GM12878 (cell line): ENCODE data around the gene GRM7. TPM values are rescaled to one million over a fixed set of nuclear protein-coding genes. Genes with fewer than 3 reads are reported as not detected.
A peak's percentile ranks its signal among the peaks of the same experiment; 100 is the strongest.

ENCODE experiments used
- ATAC-seq: fragments of 200-7000 bp; cut with Tn5 transposase; 3 replicates; pipeline ENCODE4 v1.9.1; 2020; ENCODE audit warnings: mild to moderate bottlenecking, moderate library complexity
- BruUV-seq: library from RNA; stranded (reverse); fragments of 400-500 nt; replicated peaks from 2 replicates; lab custom pipeline; 2021; lab: Mats Ljungman, UMichigan
- CTCF ChIA-PET: fragments of 300-600 bp; sonication (Branson Sonifier 250); formaldehyde crosslinking; extraction: SDS; loops from one replicate; lab custom pipeline; 2021; ENCODE audit warnings: inconsistent platforms; lab: Yijun Ruan, JAX
- POLR2A ChIA-PET: fragments of 350-600 bp; formaldehyde crosslinking; extraction: SDS; loops from one replicate; lab custom pipeline; 2021; ENCODE audit warnings: inconsistent platforms; lab: Charles Lee
- RAD21 ChIA-PET: fragments of 300-600 bp; sonication (Branson Sonifier 250); formaldehyde crosslinking; loops from one replicate; lab custom pipeline; 2023; ENCODE audit warnings: antibody characterized with exemption; ENCODE audit not compliant: unreplicated experiment; lab: Charles Lee
- SMC1A ChIA-PET: fragments of 300-600 bp; sonication (Branson Sonifier 250); formaldehyde crosslinking; loops from one replicate; lab custom pipeline; 2023; ENCODE audit not compliant: unreplicated experiment, uncharacterized antibody; lab: Charles Lee
- DNase-seq: peaks from one replicate; pipeline ENCODE4 v3.0.0-alpha.2; 2011; ENCODE audit warnings: low read depth, low spot score
- FAIRE-seq: peaks from 3 replicates; lab custom pipeline; 2011; peaks lifted over from hg19 to GRCh38; lab: Jason Lieb, UNC
- H2AFZ ChIP-seq: 2 replicates; pipeline ENCODE4 v1.6.0; 2011; ENCODE audit warnings: low read depth, low read length, control low read depth; ENCODE audit not compliant: control insufficient read depth
- H3K27ac ChIP-seq: 2 replicates; pipeline ENCODE4 v1.5.1; 2011; ENCODE audit warnings: control low read depth; ENCODE audit not compliant: control insufficient read depth, insufficient read depth
- H3K27me3 ChIP-seq, 2 experiments: replicated peaks in 1 of 2; 2 replicates each; pipeline versions ENCODE4 v1.6.0 to v1.6.1; 2011; ENCODE audit warnings: low read length in 1 of 2; ENCODE audit not compliant: control insufficient read depth in 2 of 2, insufficient read depth in 2 of 2
- H3K36me3 ChIP-seq, 2 experiments: 2 replicates each; pipeline ENCODE4 v1.5.1; 2011; ENCODE audit warnings: low read length in 1 of 2; ENCODE audit not compliant: control insufficient read depth in 2 of 2, insufficient read depth in 2 of 2
- H3K4me1 ChIP-seq: 2 replicates; pipeline ENCODE4 v1.6.1; 2011; ENCODE audit warnings: mild to moderate bottlenecking, low read length, moderate library complexity, mixed read lengths; ENCODE audit not compliant: control insufficient read depth, insufficient read depth
- H3K4me2 ChIP-seq: 2 replicates; pipeline ENCODE4 v1.6.0; 2011; ENCODE audit warnings: control low read depth; ENCODE audit not compliant: control insufficient read depth, insufficient read depth
- H3K4me3 ChIP-seq: fragments of 200-600 bp; sonication (generic); 2 replicates; pipeline ENCODE4 v1.5.1; 2016
- H3K79me2 ChIP-seq: 2 replicates; pipeline ENCODE4 v1.6.0; 2011; ENCODE audit warnings: low read length; ENCODE audit not compliant: control insufficient read depth, insufficient read depth
- H3K9ac ChIP-seq: 2 replicates; pipeline ENCODE4 v1.8.0; 2011; ENCODE audit warnings: low read length, control low read depth, mixed read lengths; ENCODE audit not compliant: control insufficient read depth, insufficient read depth
- H3K9me3 ChIP-seq: replicated peaks from 3 replicates; pipeline ENCODE4 v1.5.1; 2011; ENCODE audit warnings: mild to moderate bottlenecking, low read length; ENCODE audit not compliant: control insufficient read depth, insufficient read depth
- H4K20me1 ChIP-seq: 2 replicates; pipeline ENCODE4 v1.6.0; 2011; ENCODE audit not compliant: control insufficient read depth, insufficient read depth
- BHLHE40 ChIP-seq, 2 experiments: fragments of 450-650 bp in 1 of 2; IDR thresholded peaks; 2 replicates each; pipeline ENCODE4 v1.6.1; 2011 to 2017; ENCODE audit warnings: low read depth in 2 of 2, borderline replicate concordance in 1 of 2, improper control_type of control experiment in 1 of 2, low read length in 1 of 2, mild to moderate bottlenecking in 1 of 2
- CBX3 ChIP-seq: fragments of 200-600 bp; sonication (generic); IDR thresholded peaks from 2 replicates; pipeline ENCODE4 v1.6.1; 2016; ENCODE audit warnings: low read depth, borderline replicate concordance
- CEBPB ChIP-seq, 2 experiments: fragments of 150-350 bp in 1 of 2; IDR thresholded peaks; 2 replicates each; pipeline ENCODE4 v1.6.1; 2012 to 2014; ENCODE audit warnings: low read depth in 2 of 2, low read length in 2 of 2, borderline replicate concordance in 1 of 2, inconsistent platforms in 1 of 2
- CHD2 ChIP-seq: IDR thresholded peaks from 2 replicates; pipeline ENCODE4 v1.6.1; 2011; ENCODE audit warnings: low read depth, low read length, improper control_type of control experiment, borderline replicate concordance
- DPF2 ChIP-seq: fragments of 450-650 bp; IDR thresholded peaks from 2 replicates; pipeline ENCODE4 v1.6.1; 2017; ENCODE audit warnings: mild to moderate bottlenecking
- GATAD2B ChIP-seq: fragments of 450-650 bp; conservative IDR thresholded peaks from 2 replicates; pipeline ENCODE4 v1.6.1; 2017; ENCODE audit warnings: low read depth, mild to moderate bottlenecking, moderate library complexity
- IKZF1 ChIP-seq: fragments of 450-650 bp; conservative IDR thresholded peaks from 2 replicates; pipeline ENCODE4 v1.6.1; 2017; ENCODE audit warnings: antibody characterized with exemption, mild to moderate bottlenecking
- IKZF2 ChIP-seq, 2 experiments: fragments of 450-650 bp; IDR thresholded peaks; 2 replicates each; pipeline ENCODE4 v1.6.1; 2017; ENCODE audit warnings: mild to moderate bottlenecking in 2 of 2, moderate library complexity in 2 of 2
- MAX ChIP-seq: IDR thresholded peaks from 2 replicates; pipeline ENCODE4 v1.6.1; 2012; ENCODE audit warnings: low read depth, low read length, improper control_type of control experiment
- MEF2B ChIP-seq: fragments of 450-650 bp; IDR thresholded peaks from 2 replicates; pipeline ENCODE4 v1.6.1; 2018; ENCODE audit warnings: mild to moderate bottlenecking, moderate library complexity; ENCODE audit not compliant: partially characterized antibody, poor library complexity, severe bottlenecking
- MTA2 ChIP-seq: fragments of 450-650 bp; IDR thresholded peaks from 2 replicates; pipeline ENCODE4 v1.6.1; 2016; ENCODE audit warnings: low read depth, mild to moderate bottlenecking, moderate library complexity
- MXI1 ChIP-seq: fragments of 150-350 bp; IDR thresholded peaks from 2 replicates; pipeline ENCODE4 v1.6.1; 2011; ENCODE audit warnings: low read depth, mild to moderate bottlenecking, inconsistent platforms, low read length, improper control_type of control experiment
- NFYB ChIP-seq: IDR thresholded peaks from 2 replicates; pipeline ENCODE4 v1.6.1; 2011; ENCODE audit warnings: low read depth, mild to moderate bottlenecking, low read length, improper control_type of control experiment, moderate library complexity; ENCODE audit not compliant: insufficient read depth
- NR2F1 ChIP-seq: fragments of 450-650 bp; conservative IDR thresholded peaks from 2 replicates; pipeline ENCODE4 v1.6.1; 2017; ENCODE audit warnings: mild to moderate bottlenecking
- POU2F2 ChIP-seq: IDR thresholded peaks from 3 replicates; pipeline ENCODE4 v1.6.1; 2011; ENCODE audit warnings: low read depth, mild to moderate bottlenecking, low read length, borderline replicate concordance
- RAD51 ChIP-seq: fragments of 450-650 bp; IDR thresholded peaks from 2 replicates; pipeline ENCODE4 v1.6.1; 2016; ENCODE audit warnings: moderate library complexity, mild to moderate bottlenecking, inconsistent platforms
- RELB ChIP-seq: fragments of 450-650 bp; IDR thresholded peaks from 2 replicates; pipeline ENCODE4 v1.6.1; 2017; ENCODE audit warnings: low read depth, mild to moderate bottlenecking, moderate library complexity
- RUNX3 ChIP-seq: IDR thresholded peaks from 2 replicates; pipeline ENCODE4 v1.6.1; 2012; ENCODE audit warnings: low read length, inconsistent platforms
- SMARCA5 ChIP-seq: fragments of 450-650 bp; IDR thresholded peaks from 2 replicates; pipeline ENCODE4 v1.6.1; 2017; ENCODE audit warnings: mild to moderate bottlenecking
- SPI1 ChIP-seq: IDR thresholded peaks from 2 replicates; pipeline ENCODE4 v1.6.1; 2011; ENCODE audit warnings: low read depth, mild to moderate bottlenecking, low read length, moderate library complexity, borderline replicate concordance; ENCODE audit not compliant: insufficient read depth
- TCF12 ChIP-seq: IDR thresholded peaks from 2 replicates; pipeline ENCODE4 v1.6.1; 2011; ENCODE audit warnings: low read depth, mild to moderate bottlenecking, low read length
- ZNF24 ChIP-seq: fragments of 450-650 bp; IDR thresholded peaks from 2 replicates; pipeline ENCODE4 v1.6.1; 2017; ENCODE audit warnings: antibody characterized with exemption, mild to moderate bottlenecking
- ZNF274 ChIP-seq: IDR thresholded peaks from one replicate; pipeline ENCODE4 v1.8.0; 2011; ENCODE audit not compliant: insufficient read length, insufficient read depth
- WGBS: methylation state at CpG from one replicate; pipeline ENCODE4 v1.1.6; 2016; ENCODE audit warnings: low lambda C conversion rate; ENCODE audit not compliant: insufficient replicate concordance, insufficient coverage; ENCODE audit errors: missing lambda C conversion rate; 5-methylcytosine and 5-hydroxymethylcytosine counted together
- in situ Hi-C: fragments of 300-500 bp; cut with MboI; formaldehyde crosslinking; loops from 9 replicates; pipeline ENCODE4 v1.14.3; 2018; ENCODE audit warnings: mixed read lengths
- intact Hi-C: fragments of 100-400 bp; cut with micrococcal nuclease; formaldehyde crosslinking; loops from one replicate; pipeline ENCODE4 v1.14.2; 2022; ENCODE audit not compliant: unreplicated experiment
- polyA plus RNA-seq, 11 experiments: library from polyadenylated mRNA; depleted of rRNA in 4 of 11; unstranded in 6 of 11; stranded (reverse) in 5 of 11; fragments of >200 nt; fragmentation: Nextera tagmentation in 4 of 11; fragmentation: Illumina TruSeq in 1 of 11; extraction: Ambion mirVana in 4 of 11; extraction: Trizol in 1 of 11; gene quantifications; 1 replicate in 1 of 11; 2 replicates in 10 of 11; pipeline versions ENCODE4 v1.2.1 to v1.2.3, GENCODE V29; 2011 to 2016; ENCODE audit warnings: inconsistent platforms in 2 of 11, missing spikeins in 2 of 11, low read depth in 1 of 11
- total RNA-seq, 4 experiments: library from RNA; depleted of rRNA in 3 of 4; stranded (reverse); fragments of >200 nt in 3 of 4; fragmentation: Illumina TruSeq in 1 of 4; extraction: Trizol in 1 of 4; gene quantifications; 2 replicates each; pipeline versions ENCODE4 v1.2.1 to v1.2.3, GENCODE V29; 2013 to 2021

The GRM7 gene
- total and polyA plus RNA-seq, 10 of the 15 experiments (the other 5 are each of a cell fraction or from before 2014, with no cell fraction given), result not detected

GRCh38 chr3:7203969-7204847 lies 343.3 kb downstream of the GRM7 start:
- peak; percentile 65 for ATAC-seq
- 37% methylated on average over 5 of the region's 5 CpGs for WGBS
- no peak for FAIRE-seq
- Histone ChIP-seq H3K4me2 (no peak overlapping the region), H3K9ac (no peak overlapping the region), H3K27me3 (no peaks in the 10 kb centered on the region), H3K79me2 (no peaks in the 10 kb centered on the region), H3K27ac (no peak overlapping the region), H3K4me3 (no peak overlapping the region), H4K20me1 (no peaks in the 10 kb centered on the region), H3K4me1 (no peaks in the 10 kb centered on the region), H2AFZ (no peak overlapping the region), H3K36me3 (no peaks in the 10 kb centered on the region; a peak in 1 of 4 replicates), H3K9me3 (no peaks in the 10 kb centered on the region; the same call in 2 of the 3 replicates)
- in situ Hi-C loops, result no loop called here
- ChIA-PET SMC1A (interaction anchor here (0.9 to 3.4 kb wide), 5 partner anchors 8 to 75 kb away, joined by 3 to 11 read pairs (median 4); no protein-coding TSS in a partner anchor), CTCF (interaction anchor here (0.7 to 1.3 kb wide), 5 partner anchors 8 to 1036 kb away, joined by 3 to 4 read pairs (median 3); no protein-coding TSS in a partner anchor), RAD21 (interaction anchor here (0.5 to 3.0 kb wide), 5 partner anchors 36 to 86 kb away, joined by 3 to 11 read pairs (median 4); no protein-coding TSS in a partner anchor), POLR2A (interaction anchor here (1.0 kb wide), 1 partner anchor 71 kb away, joined by 5 read pairs; no protein-coding TSS in a partner anchor)
- DNase-seq, result no peak
- no TSS peak for BruUV-seq
- intact Hi-C loops, result no loop called here
- TF ChIP-seq RUNX3 (no peak), MXI1 (0 out of 2 replicates have a peak, but pooled peaks have one; percentile 17), TCF12 (no peak), BHLHE40 (IDR thresholded peaks at IDR 0.05; ENCODE audit: borderline replicate concordance in 1 of 2, low read depth in 2 of 2, low read length in 1 of 2) (peak in 1 of 2 experiments; percentile 33; a peak in 1 of 4 replicates), DPF2 (peak; percentile 49; the same call in 1 of the 2 replicates), IKZF1 (peak; percentile 68), RELB (peak; percentile 31; the same call in 1 of the 2 replicates), ZNF24 (0 out of 2 replicates have a peak, but pooled peaks have one; percentile 3), MEF2B (peak; percentile 45), NR2F1 (no peak), RAD51 (no peak), CEBPB (IDR thresholded peaks at IDR 0.05; ENCODE audit: borderline replicate concordance in 1 of 2, low read depth in 2 of 2, low read length in 2 of 2) (no peak), CHD2 (no peak), CBX3 (no peak), POU2F2 (no peak), ZNF274 (no peak), IKZF2 (IDR thresholded peaks at IDR 0.05) (peak; percentile 62 to 64), GATAD2B (0 out of 2 replicates have a peak, but pooled peaks have one; percentile 38), SMARCA5 (peak; percentile 58; the same call in 1 of the 2 replicates), MTA2 (peak; percentile 62; the same call in 1 of the 2 replicates), SPI1 (peak; percentile 36; the same call in 1 of the 2 replicates), NFYB (no peak), MAX (no peak)
